ENCODE measurements around the gene CHAF1A.

DNA sequence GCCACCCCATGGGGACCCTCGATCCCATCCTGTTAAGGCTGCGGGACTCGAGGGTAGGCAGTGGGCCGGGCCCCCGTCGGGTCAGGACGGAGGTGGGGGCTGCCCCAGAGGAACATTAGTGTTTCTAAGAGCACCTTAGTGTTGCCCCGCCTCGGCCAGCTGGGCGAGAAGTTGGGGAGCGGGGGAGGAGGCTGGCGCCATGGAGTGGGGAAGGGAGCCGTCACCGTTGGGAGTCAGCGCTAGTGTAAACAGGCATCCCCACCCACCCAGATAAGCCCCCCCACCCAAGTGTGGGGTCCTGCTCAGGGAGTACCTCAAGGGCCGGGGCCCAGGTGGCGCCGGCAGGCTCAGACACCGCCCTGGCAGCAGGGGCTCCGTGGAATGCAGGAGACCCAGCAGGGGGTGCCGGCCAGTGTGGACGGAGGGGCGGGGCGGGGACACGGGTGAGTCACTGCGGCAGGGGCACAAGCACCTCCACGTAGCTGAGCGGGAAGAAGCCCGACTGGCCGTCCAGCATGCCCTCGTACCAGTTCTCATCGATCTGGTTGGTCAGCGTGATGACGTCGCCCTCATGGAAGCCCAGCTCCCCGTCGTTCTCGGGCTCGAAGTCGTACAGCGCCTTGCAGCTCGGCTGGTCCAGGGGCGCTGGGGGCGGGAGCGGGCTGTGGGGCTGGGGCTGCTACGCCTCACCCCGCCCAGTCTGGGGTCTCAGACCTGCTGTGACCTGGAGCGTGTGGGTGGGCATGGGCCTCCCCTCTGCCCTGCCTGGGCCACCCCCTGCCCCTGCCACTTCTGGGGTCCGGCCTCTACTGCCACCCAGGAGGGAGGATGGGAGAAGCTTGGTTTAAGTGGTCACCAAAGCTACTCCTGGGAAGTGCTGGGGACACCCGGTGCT is 41.0 kb upstream of the CHAF1A start:
- no peak for TF ChIP-seq TAF1 (IDR thresholded peaks at IDR 0.05; ENCODE audit: borderline replicate concordance, low read depth, low read length)
- TF ChIP-seq POLR2AphosphoS5 (IDR thresholded peaks at IDR 0.05; ENCODE audit: low read depth, low read length) = no peak

All from GM12892 (cell line).